Endothelial cell (in vitro differentiated cells): ENCODE measurements around the gene ARHGAP19. TPM values are rescaled to one million over a fixed set of nuclear protein-coding genes. Genes with fewer than 3 reads are reported as not detected.
A peak's percentile ranks its signal among the peaks of the same experiment; 100 is the strongest.

Source experiments
- DNase-seq: peaks from one replicate; pipeline ENCODE4 v3.0.0; 2021; ENCODE audit warnings: low spot score
- H3K27ac Mint-ChIP-seq: one replicate; pipeline ENCODE4 v1.8.0; 2021; ENCODE audit warnings: mixed read lengths, inconsistent platforms; ENCODE audit not compliant: unreplicated experiment
- H3K27me3 Mint-ChIP-seq: one replicate; pipeline ENCODE4 v1.8.0; 2021; ENCODE audit warnings: mild to moderate bottlenecking, moderate library complexity, mixed read lengths, inconsistent platforms; ENCODE audit not compliant: unreplicated experiment
- H3K36me3 Mint-ChIP-seq: one replicate; pipeline ENCODE4 v1.8.0; 2021; ENCODE audit warnings: mild to moderate bottlenecking, low read depth, mixed read lengths, inconsistent platforms; ENCODE audit not compliant: unreplicated experiment
- H3K4me1 Mint-ChIP-seq: one replicate; pipeline ENCODE4 v1.8.0; 2021; ENCODE audit warnings: mild to moderate bottlenecking, mixed read lengths, inconsistent platforms; ENCODE audit not compliant: unreplicated experiment
- H3K4me3 Mint-ChIP-seq: one replicate; pipeline ENCODE4 v1.8.0; 2021; ENCODE audit warnings: mild to moderate bottlenecking, mixed read lengths, inconsistent platforms; ENCODE audit not compliant: unreplicated experiment
- H3K9me3 Mint-ChIP-seq: one replicate; pipeline ENCODE4 v1.8.0; 2021; ENCODE audit warnings: mixed read lengths, inconsistent platforms; ENCODE audit not compliant: unreplicated experiment
- CTCF ChIP-seq: fragments of 200-600 bp; sonication (generic); IDR thresholded peaks from one replicate; pipeline ENCODE4 v1.5.0; 2021; ENCODE audit warnings: antibody characterized with exemption; ENCODE audit not compliant: unreplicated experiment
- total RNA-seq: library from RNA; stranded (reverse); fragmentation: NEBNext Ultra II Directional; extraction: Animal tissue kit (Norgen Biotek cat#: 25700); gene quantifications from one replicate; pipeline ENCODE4 v1.2.1, GENCODE V29; 2021; ENCODE audit not compliant: unreplicated experiment

ARHGAP19 gene
- total RNA-seq, 1 donor from 2014 or later: 19.8 TPM

- Mint-ChIP-seq H3K4me3 (peak within 1 kb of the TSS; percentile 98), H3K36me3 (no peaks in the 10 kb centered on the region), H3K9me3 (no peaks in the 10 kb centered on the region), H3K27ac (peak within 1 kb of the TSS; percentile 99), H3K27me3 (peaks cover 26% of the 10 kb centered on the region), H3K4me1 (peaks cover 31% of the 10 kb centered on the region)
- peak; percentile 88 for DNase-seq
- no peak for TF ChIP-seq CTCF
Observed at GRCh38 chr10:97318772-97319651, 26.6 kb upstream of the ARHGAP19 start, which contains the start of gene FRAT1. Gene FRAT1, plus strand, starts transcription at chr10:97319271. Its CDS starts 183 bp downstream, at chr10:97319454.

GRCh38 chr10:97314671-97315070, 22.2 kb upstream of the ARHGAP19 start:
- Mint-ChIP-seq H3K27me3 (peaks cover 15% of the 10 kb centered on the region), H3K36me3 (no peaks in the 10 kb centered on the region)
- no peak for TF ChIP-seq CTCF

GRCh38 chr10:97312897-97313296, 20.5 kb upstream of the ARHGAP19 start:
- Mint-ChIP-seq H3K36me3 (no peaks in the 10 kb centered on the region), H3K4me3 (no peak overlapping the region), H3K4me1 (peaks cover 7% of the 10 kb centered on the region), H3K27me3 (peaks cover 3% of the 10 kb centered on the region), H3K27ac (no peak overlapping the region), H3K9me3 (no peaks in the 10 kb centered on the region)
- TF ChIP-seq CTCF: no peak
- DNase-seq: no peak

More at GRCh38 chr10:97314671-97315070, 22.2 kb upstream of the ARHGAP19 start:
- no peak for DNase-seq
- Mint-ChIP-seq H3K9me3 (no peaks in the 10 kb centered on the region), H3K4me1 (peaks cover 14% of the 10 kb centered on the region), H3K27ac (no peak overlapping the region), H3K4me3 (no peak overlapping the region)

GRCh38 chr10:97311111-97311626, 18.7 kb upstream of the ARHGAP19 start:
- H3K27ac Mint-ChIP-seq: no peak overlapping the region
- H3K27me3 Mint-ChIP-seq: no peaks in the 10 kb centered on the region
- no peaks in the 10 kb centered on the region for H3K4me1 Mint-ChIP-seq
- no peak overlapping the region for H3K4me3 Mint-ChIP-seq
- no peak for DNase-seq
- no peak for TF ChIP-seq CTCF
- no peaks in the 10 kb centered on the region for H3K36me3 Mint-ChIP-seq
- H3K9me3 Mint-ChIP-seq: no peaks in the 10 kb centered on the region
